CD14-positive monocyte (primary cell): ENCODE data around the gene HIVEP3. TPM values are rescaled to one million over a fixed set of nuclear protein-coding genes. Genes with fewer than 3 reads are reported as not detected.

Experiments
- DNase-seq, 3 donors: peaks; one replicate each; pipeline ENCODE4 v3.0.0-alpha.2; 2011 to 2022
- H2AFZ ChIP-seq: 2 replicates; pipeline ENCODE4 v1.6.0; 2012; ENCODE audit warnings: mild to moderate bottlenecking, low read depth, low read length, inconsistent platforms; ENCODE audit not compliant: insufficient read depth, poor library complexity, severe bottlenecking
- H3K27ac ChIP-seq, 2 donors: 1 replicate in 1 of 2; 2 replicates in 1 of 2; pipeline ENCODE4 v1.5.1; 2012 to 2013; ENCODE audit warnings: low read length in 2 of 2, control low read depth in 1 of 2, inconsistent platforms in 1 of 2, low read depth in 1 of 2, mild to moderate bottlenecking in 1 of 2
- H3K27me3 ChIP-seq, 2 donors: one replicate each; pipeline versions ENCODE4 v1.6.0 to v1.6.1; 2011 to 2013; ENCODE audit warnings: low read length in 2 of 2; ENCODE audit not compliant: control insufficient read depth in 2 of 2, insufficient read depth in 2 of 2
- H3K36me3 ChIP-seq, 2 donors: replicated peaks in 1 of 2; 1 replicate in 1 of 2; 2 replicates in 1 of 2; pipeline versions ENCODE4 v1.5.1 to v1.6.1; 2012 to 2013; ENCODE audit warnings: low read length in 2 of 2, control low read depth in 1 of 2, inconsistent platforms in 1 of 2, mild to moderate bottlenecking in 1 of 2; ENCODE audit not compliant: insufficient read depth in 2 of 2, control insufficient read depth in 1 of 2
- H3K4me1 ChIP-seq, 2 donors: 1 replicate in 1 of 2; 2 replicates in 1 of 2; pipeline versions ENCODE4 v1.5.1 to v1.6.1; 2012 to 2013; ENCODE audit warnings: low read length in 2 of 2, control low read depth in 1 of 2, inconsistent platforms in 1 of 2, mild to moderate bottlenecking in 1 of 2, moderate library complexity in 1 of 2; ENCODE audit not compliant: insufficient read depth in 2 of 2, control insufficient read depth in 1 of 2
- H3K4me2 ChIP-seq: replicated peaks from 2 replicates; pipeline ENCODE3; 2012; ENCODE audit warnings: low read length, moderate library complexity, mild to moderate bottlenecking; ENCODE audit not compliant: poor library complexity, severe bottlenecking; ENCODE audit errors: extremely low read depth
- H3K4me3 ChIP-seq, 3 experiments: fragments of 200-600 bp in 1 of 3; sonication (generic) in 1 of 3; replicated peaks in 1 of 3; 1 replicate in 2 of 3; 2 replicates in 1 of 3; pipeline ENCODE4 v1.5.1; 2011 to 2013; ENCODE audit warnings: low read length in 3 of 3, mild to moderate bottlenecking in 3 of 3, control low read depth in 2 of 3, low read depth in 2 of 3, inconsistent platforms in 1 of 3, moderate library complexity in 1 of 3
- H3K79me2 ChIP-seq: 2 replicates; pipeline ENCODE4 v1.6.0; 2012; ENCODE audit warnings: mild to moderate bottlenecking, control low read depth, inconsistent platforms, low read length, moderate library complexity; ENCODE audit not compliant: insufficient read depth
- H3K9ac ChIP-seq: 2 replicates; pipeline ENCODE4 v1.6.0; 2017; ENCODE audit warnings: low read length, mild to moderate bottlenecking; ENCODE audit not compliant: insufficient read depth, poor library complexity, severe bottlenecking
- H3K9me3 ChIP-seq, 2 donors: replicated peaks in 1 of 2; 1 replicate in 1 of 2; 2 replicates in 1 of 2; pipeline versions ENCODE4 v1.5.1 to v1.6.1; 2012 to 2013; ENCODE audit warnings: low read length in 2 of 2, control low read depth in 1 of 2; ENCODE audit not compliant: control insufficient read depth in 1 of 2, insufficient read depth in 1 of 2
- H4K20me1 ChIP-seq: 2 replicates; pipeline ENCODE4 v1.6.0; 2012; ENCODE audit warnings: mild to moderate bottlenecking, low read length, control low read depth, moderate library complexity; ENCODE audit not compliant: insufficient read depth
- H3K27ac Mint-ChIP-seq, 7 donors: one replicate each; pipeline ENCODE4 v1.8.0; 2020; ENCODE audit warnings: mild to moderate bottlenecking in 7 of 7, mixed read lengths in 7 of 7, moderate library complexity in 6 of 7, inconsistent platforms in 2 of 7
- H3K27me3 Mint-ChIP-seq, 3 donors: one replicate each; pipeline ENCODE4 v1.8.0; 2021 to 2022; ENCODE audit warnings: low read depth in 3 of 3, mild to moderate bottlenecking in 3 of 3, mixed read lengths in 3 of 3, moderate library complexity in 3 of 3, inconsistent platforms in 1 of 3
- H3K36me3 Mint-ChIP-seq, 2 donors: one replicate each; pipeline ENCODE4 v1.8.0; 2020; ENCODE audit warnings: mixed read lengths in 2 of 2, inconsistent platforms in 1 of 2, mild to moderate bottlenecking in 1 of 2
- H3K4me1 Mint-ChIP-seq: one replicate; pipeline ENCODE4 v1.8.0; 2020; ENCODE audit warnings: mild to moderate bottlenecking, mixed read lengths
- H3K4me3 Mint-ChIP-seq, 2 donors: one replicate each; pipeline ENCODE4 v1.8.0; 2020; ENCODE audit warnings: mild to moderate bottlenecking in 2 of 2, mixed read lengths in 2 of 2, moderate library complexity in 1 of 2
- H3K9me3 Mint-ChIP-seq, 7 donors: one replicate each; pipeline ENCODE4 v1.8.0; 2020 to 2022; ENCODE audit warnings: mixed read lengths in 7 of 7, mild to moderate bottlenecking in 6 of 7, moderate library complexity in 6 of 7, inconsistent platforms in 2 of 7
- WGBS: methylation state at CpG from one replicate; pipeline ENCODE4 v1.1.5; 2013; ENCODE audit warnings: missing lambda C conversion rate; ENCODE audit not compliant: insufficient coverage; 5-methylcytosine and 5-hydroxymethylcytosine counted together
- intact Hi-C, 2 donors: fragments of 100-400 bp; cut with micrococcal nuclease; formaldehyde crosslinking; loops; one replicate each; pipeline versions ENCODE4 v1.15.0 to v1.15.1; 2023
- polyA plus RNA-seq, 3 donors: library from polyadenylated mRNA; depleted of rRNA in 1 of 3; unstranded in 2 of 3; stranded (reverse) in 1 of 3; fragments of 300-500 nt in 2 of 3; fragments of >200 nt in 1 of 3; fragmentation: Illumina TruSeq in 2 of 3; gene quantifications; 1 replicate in 2 of 3; 2 replicates in 1 of 3; pipeline ENCODE4 v1.2.3, GENCODE V29; 2012 to 2021
- TF ChIP-seq, protein P1 (sequence below): fragments of 200-600 bp; IDR thresholded peaks from one replicate; pipeline ENCODE4 v1.8.0; 2022; ENCODE audit warnings: antibody characterized with exemption, mild to moderate bottlenecking

Gene HIVEP3
- polyA plus RNA-seq, 3 donors, result 1.2 to 3.7 (median 1.8) TPM

DNA sequence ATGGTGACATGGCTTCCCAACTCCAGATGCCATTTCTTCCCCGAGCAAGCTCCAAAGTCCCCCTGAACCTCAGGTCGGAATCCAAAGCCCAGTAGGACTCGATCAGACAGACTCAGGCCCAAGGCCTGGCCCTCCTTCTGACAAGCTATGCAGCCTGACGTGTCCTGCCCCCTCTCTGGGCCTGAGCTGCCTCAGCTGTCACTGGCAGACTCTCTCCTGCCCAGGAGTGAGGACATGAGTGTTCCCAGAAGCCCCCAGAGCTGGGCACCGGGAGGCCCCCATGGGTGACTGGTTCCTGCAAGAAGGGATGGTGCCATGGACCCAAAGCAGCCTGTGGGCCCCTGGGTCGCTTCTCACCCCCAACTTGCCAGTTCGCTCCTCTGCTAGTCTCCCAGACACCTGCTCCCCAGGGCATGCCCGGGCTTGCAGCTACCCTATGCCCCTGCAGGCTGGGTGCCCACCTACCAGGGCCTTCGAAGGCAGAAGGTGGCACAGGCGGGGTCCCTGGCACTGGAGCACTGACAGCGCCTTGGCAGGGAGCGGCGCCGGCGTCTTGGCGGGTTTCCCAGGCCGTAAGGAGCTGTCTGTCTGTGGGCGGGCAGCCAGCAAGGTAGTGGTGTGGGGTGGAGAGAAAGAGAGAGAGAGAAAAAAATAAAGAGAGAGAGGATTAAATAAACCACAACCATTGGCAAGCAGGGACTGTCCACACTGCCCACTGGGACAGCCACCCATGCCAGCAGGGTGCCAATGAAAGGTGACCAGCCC is 436.5 kb downstream of the HIVEP3 start:
- Mint-ChIP-seq H3K9me3 (no peaks in the 10 kb centered on the region), H3K4me3 (no peak overlapping the region), H3K36me3 (no peaks in the 10 kb centered on the region), H3K27ac (no peak overlapping the region), H3K27me3 (peaks cover 17 to 27% (median 25%) of the 10 kb centered on the region in 3 donors), H3K4me1 (peaks cover 10% of the 10 kb centered on the region)
- H3K79me2 ChIP-seq, result no peaks in the 10 kb centered on the region
- H3K36me3 ChIP-seq, result no peaks in the 10 kb centered on the region
- no peaks in the 10 kb centered on the region for H3K9me3 ChIP-seq
- intact Hi-C loops, result no loop called here
- no peak overlapping the region for H3K4me2 ChIP-seq
- TF ChIP-seq, protein P1, sequence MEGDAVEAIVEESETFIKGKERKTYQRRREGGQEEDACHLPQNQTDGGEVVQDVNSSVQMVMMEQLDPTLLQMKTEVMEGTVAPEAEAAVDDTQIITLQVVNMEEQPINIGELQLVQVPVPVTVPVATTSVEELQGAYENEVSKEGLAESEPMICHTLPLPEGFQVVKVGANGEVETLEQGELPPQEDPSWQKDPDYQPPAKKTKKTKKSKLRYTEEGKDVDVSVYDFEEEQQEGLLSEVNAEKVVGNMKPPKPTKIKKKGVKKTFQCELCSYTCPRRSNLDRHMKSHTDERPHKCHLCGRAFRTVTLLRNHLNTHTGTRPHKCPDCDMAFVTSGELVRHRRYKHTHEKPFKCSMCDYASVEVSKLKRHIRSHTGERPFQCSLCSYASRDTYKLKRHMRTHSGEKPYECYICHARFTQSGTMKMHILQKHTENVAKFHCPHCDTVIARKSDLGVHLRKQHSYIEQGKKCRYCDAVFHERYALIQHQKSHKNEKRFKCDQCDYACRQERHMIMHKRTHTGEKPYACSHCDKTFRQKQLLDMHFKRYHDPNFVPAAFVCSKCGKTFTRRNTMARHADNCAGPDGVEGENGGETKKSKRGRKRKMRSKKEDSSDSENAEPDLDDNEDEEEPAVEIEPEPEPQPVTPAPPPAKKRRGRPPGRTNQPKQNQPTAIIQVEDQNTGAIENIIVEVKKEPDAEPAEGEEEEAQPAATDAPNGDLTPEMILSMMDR, result no peak
- peaks cover 0 to 5% of the 10 kb centered on the region in 2 donors for H3K27me3 ChIP-seq
- H3K4me1 ChIP-seq, result peaks cover 5 to 9% of the 10 kb centered on the region in 2 donors
- H3K4me3 ChIP-seq, result no peak overlapping the region
- DNase-seq, result no peak
- 85% methylated on average over 11 of the region's 18 CpGs for WGBS
- no peak overlapping the region for H2AFZ ChIP-seq
- no peak overlapping the region for H3K9ac ChIP-seq
- H3K27ac ChIP-seq, result no peak overlapping the region
- H4K20me1 ChIP-seq, result no peaks in the 10 kb centered on the region

DNA sequence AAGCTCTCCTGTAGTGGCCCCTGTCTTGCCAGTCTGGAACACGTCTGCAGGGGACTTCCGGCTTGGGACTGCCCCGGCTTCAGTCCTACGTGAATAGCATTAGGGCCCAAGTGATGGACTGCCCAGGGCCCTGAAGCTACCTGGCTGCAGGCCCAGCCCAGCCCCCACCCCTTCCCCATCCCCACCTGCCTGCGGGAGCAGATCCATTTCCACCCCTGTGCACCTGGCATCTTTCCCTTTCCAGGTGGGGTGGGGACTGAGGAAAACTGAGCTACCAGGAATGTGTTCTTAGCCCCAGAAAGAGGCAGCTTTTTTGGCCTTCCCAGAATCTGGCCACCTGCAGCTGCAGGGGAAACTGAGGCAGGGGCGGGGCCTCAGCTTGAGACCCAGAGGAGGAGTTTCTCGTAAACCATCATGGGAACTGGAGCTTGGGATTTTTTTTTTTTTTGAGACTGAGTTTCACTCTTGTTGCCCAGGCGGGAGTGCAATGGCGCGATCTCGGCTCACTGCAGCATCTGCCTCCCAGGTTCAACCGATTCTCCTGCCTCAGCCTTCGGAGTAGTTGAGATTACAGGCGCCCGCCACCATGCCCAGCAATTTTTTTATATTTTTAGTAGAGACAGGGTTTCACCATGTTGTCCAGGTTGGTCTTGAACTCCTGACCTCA is 437.5 kb downstream of the HIVEP3 start:
- Histone ChIP-seq H3K4me3 (no peak overlapping the region), H3K27me3 (no peaks in the 10 kb centered on the region), H3K9me3 (no peaks in the 10 kb centered on the region), H3K9ac (no peak overlapping the region), H2AFZ (no peak overlapping the region), H3K4me1 (no peaks in the 10 kb centered on the region), H3K4me2 (no peak overlapping the region), H3K79me2 (no peaks in the 10 kb centered on the region), H3K36me3 (no peaks in the 10 kb centered on the region), H4K20me1 (no peaks in the 10 kb centered on the region), H3K27ac (no peak overlapping the region)
- Mint-ChIP-seq H3K27ac (no peak overlapping the region), H3K4me1 (peaks cover 1% of the 10 kb centered on the region), H3K36me3 (no peaks in the 10 kb centered on the region), H3K4me3 (no peak overlapping the region), H3K27me3 (peaks cover 11 to 18% (median 17%) of the 10 kb centered on the region in 3 donors), H3K9me3 (no peaks in the 10 kb centered on the region)
- no peak for DNase-seq
- intact Hi-C loops, result no loop called here
- TF ChIP-seq, protein P1, result no peak
- WGBS, result 91% methylated on average over 13 of the region's 15 CpGs
